Keratinocyte (primary cell): ENCODE data around the gene PLXDC2.

Experiments
- CTCF ChIP-seq, 3 experiments: IDR thresholded peaks in 1 of 3; conservative IDR thresholded peaks in 1 of 3; optimal IDR thresholded peaks in 1 of 3; 2 replicates in 2 of 3; 3 replicates in 1 of 3; pipeline versions ENCODE3 to v1.5.1; 2011; ENCODE audit warnings: low read length in 3 of 3, mild to moderate bottlenecking in 3 of 3, moderate library complexity in 2 of 3, control low read depth in 1 of 3, inconsistent platforms in 1 of 3; ENCODE audit not compliant: insufficient read depth in 2 of 3; ENCODE audit errors: extremely low read depth in 1 of 3
- EZH2 ChIP-seq: IDR thresholded peaks from one replicate; pipeline ENCODE4 v1.6.1; 2012; ENCODE audit warnings: inconsistent platforms, mild to moderate bottlenecking, low read length, moderate library complexity

- no peak for TF ChIP-seq CTCF (optimal IDR thresholded peaks at IDR 0.05 in 1 of 3, IDR thresholded peaks at IDR 0.05 in 1 of 3, conservative IDR thresholded peaks at IDR 0.05 in 1 of 3; ENCODE audit: extremely low read depth in 1 of 3, insufficient read depth in 2 of 3, low read length in 3 of 3)
- no peak for TF ChIP-seq EZH2
These were observed 256.9 kb downstream of the PLXDC2 start for GRCh38 chr10:20073167-20073566.
